Tibial artery (tissue), 4 donors: ENCODE results near the gene FSD2.

Experiments
- DNase-seq, 2 donors: peaks; one replicate each; pipeline ENCODE4 v3.0.0-alpha.2; 2019
- H3K27ac ChIP-seq, 2 donors: fragments of 200-600 bp; sonication (generic) in 1 of 2; 1 replicate in 1 of 2; 2 replicates in 1 of 2; pipeline ENCODE4 v1.5.1; 2018 to 2019; ENCODE audit warnings: mild to moderate bottlenecking in 1 of 2
- H3K27me3 ChIP-seq, 2 donors: fragments of 200-600 bp; sonication (generic) in 1 of 2; one replicate each; pipeline versions ENCODE4 v1.5.1 to v1.6.0; 2016 to 2019
- H3K36me3 ChIP-seq, 3 donors: fragments of 200-600 bp; sonication (generic) in 2 of 3; one replicate each; pipeline ENCODE4 v1.5.1; 2016 to 2019; ENCODE audit warnings: mild to moderate bottlenecking in 2 of 3
- H3K4me1 ChIP-seq, 4 donors: fragments of 200-600 bp; sonication (generic) in 2 of 4; 1 replicate in 3 of 4; 2 replicates in 1 of 4; pipeline ENCODE4 v1.5.1; 2016 to 2019
- H3K4me3 ChIP-seq, 2 donors: fragments of 200-600 bp; sonication (generic) in 1 of 2; 1 replicate in 1 of 2; 2 replicates in 1 of 2; pipeline ENCODE4 v1.5.1; 2018 to 2019; ENCODE audit warnings: mild to moderate bottlenecking in 2 of 2
- H3K9me3 ChIP-seq, 3 donors: fragments of 200-600 bp; sonication (generic) in 1 of 3; one replicate each; pipeline ENCODE4 v1.5.1; 2016 to 2019
- CTCF ChIP-seq, 2 experiments: fragments of 200-600 bp in 1 of 2; fragments of 450-650 bp in 1 of 2; IDR thresholded peaks; one replicate each; pipeline ENCODE4 v1.5.1; 2017 to 2019; ENCODE audit warnings: antibody characterized with exemption in 2 of 2, mild to moderate bottlenecking in 1 of 2, moderate library complexity in 1 of 2
- intact Hi-C: fragments of 100-400 bp; cut with DNase I; formaldehyde crosslinking; loops from one replicate; pipeline ENCODE4 v1.15.0; 2023; ENCODE audit warnings: low total_unique reads

FSD2 gene

GRCh38 chr15:82804575-82804949 is 1.3 kb downstream of the FSD2 start:
- no peaks in the 10 kb centered on the region for H3K27me3 ChIP-seq
- H3K4me3 ChIP-seq = no peak overlapping the region
- no peaks in the 10 kb centered on the region for H3K9me3 ChIP-seq
- DNase-seq = no peak
- intact Hi-C loops = loop anchor here (10.0 kb wide), 1 partner anchor 410 kb away; no protein-coding TSS in a partner anchor
- H3K27ac ChIP-seq = no peak overlapping the region
- H3K4me1 ChIP-seq = peaks cover 0 to 6% (median 4%) of the 10 kb centered on the region in 4 donors
- no peak for TF ChIP-seq CTCF (IDR thresholded peaks at IDR 0.05)
- H3K36me3 ChIP-seq = no peaks in the 10 kb centered on the region

GRCh38 chr15:82803793-82804574 is 1.9 kb downstream of the FSD2 start:
- no peaks in the 10 kb centered on the region for H3K9me3 ChIP-seq
- H3K36me3 ChIP-seq = no peaks in the 10 kb centered on the region
- no peak overlapping the region for H3K4me3 ChIP-seq
- H3K27ac ChIP-seq = no peak overlapping the region
- no peak for TF ChIP-seq CTCF (IDR thresholded peaks at IDR 0.05)
- no peaks in the 10 kb centered on the region for H3K27me3 ChIP-seq
- intact Hi-C loops = loop anchor here (10.0 kb wide), 1 partner anchor 411 kb away; no protein-coding TSS in a partner anchor
- DNase-seq = no peak
- H3K4me1 ChIP-seq = peaks cover 0 to 4% (median 3%) of the 10 kb centered on the region in 4 donors

- Histone ChIP-seq H3K27me3 (no peaks in the 10 kb centered on the region), H3K36me3 (no peaks in the 10 kb centered on the region), H3K4me1 (peaks cover 0 to 4% (median 0%) of the 10 kb centered on the region in 4 donors), H3K4me3 (no peak overlapping the region), H3K27ac (no peak overlapping the region), H3K9me3 (no peaks in the 10 kb centered on the region)
- no peak for DNase-seq
- TF ChIP-seq CTCF (IDR thresholded peaks at IDR 0.05) = no peak
- intact Hi-C loops = loop anchor here (10.0 kb wide), 1 partner anchor 412 kb away; no protein-coding TSS in a partner anchor
Observed at GRCh38 chr15:82802497-82802896, 3.4 kb downstream of the FSD2 start.

- no peak overlapping the region for H3K27ac ChIP-seq
- H3K9me3 ChIP-seq = no peaks in the 10 kb centered on the region
- no peaks in the 10 kb centered on the region for H3K27me3 ChIP-seq
- no peaks in the 10 kb centered on the region for H3K36me3 ChIP-seq
- no peaks in the 10 kb centered on the region for H3K4me1 ChIP-seq
- intact Hi-C loops = no loop called here
- no peak for DNase-seq
- TF ChIP-seq CTCF (IDR thresholded peaks at IDR 0.05) = no peak
- no peak overlapping the region for H3K4me3 ChIP-seq
Observed at GRCh38 chr15:82799183-82799841, 6.6 kb downstream of the FSD2 start.

GRCh38 chr15:82798531-82799166 is 7.2 kb downstream of the FSD2 start:
- TF ChIP-seq CTCF (IDR thresholded peaks at IDR 0.05) = no peak
- no peak for DNase-seq
- H3K27ac ChIP-seq = no peak overlapping the region
- H3K9me3 ChIP-seq = no peaks in the 10 kb centered on the region
- no peaks in the 10 kb centered on the region for H3K36me3 ChIP-seq
- no peak overlapping the region for H3K4me3 ChIP-seq
- H3K4me1 ChIP-seq = no peaks in the 10 kb centered on the region
- intact Hi-C loops = no loop called here
- H3K27me3 ChIP-seq = no peaks in the 10 kb centered on the region
